Mucosa of descending colon (tissue), 3 donors: Measurements from ENCODE around the gene SIGLEC12. TPM values are rescaled to one million over a fixed set of nuclear protein-coding genes. Genes with fewer than 3 reads are reported as not detected.

Source experiments
- ATAC-seq: fragments of 200-7000 bp; cut with Tn5 transposase; one replicate; pipeline ENCODE4 v1.9.1; 2020; ENCODE audit warnings: mild to moderate bottlenecking, moderate library complexity
- DNase-seq, 3 donors: peaks; one replicate each; pipeline ENCODE4 v3.0.0-alpha.2; 2020
- H3K36me3 ChIP-seq: fragments of 200-600 bp; one replicate; pipeline ENCODE4 v1.8.0; 2021; ENCODE audit warnings: low read depth, mild to moderate bottlenecking
- H3K4me1 ChIP-seq: fragments of 200-600 bp; one replicate; pipeline ENCODE4 v1.8.0; 2021; ENCODE audit warnings: low read depth, mild to moderate bottlenecking
- H3K4me3 ChIP-seq: fragments of 200-600 bp; one replicate; pipeline ENCODE4 v1.8.0; 2021; ENCODE audit warnings: mild to moderate bottlenecking
- H3K9me3 ChIP-seq: fragments of 200-600 bp; one replicate; pipeline ENCODE4 v1.8.0; 2021; ENCODE audit warnings: mild to moderate bottlenecking
- intact Hi-C, 2 donors: fragments of 100-400 bp; cut with DNase I in 1 of 2; cut with micrococcal nuclease in 1 of 2; formaldehyde crosslinking; loops; one replicate each; pipeline versions ENCODE4 v1.11.0 to v1.11.1; 2022; cut with DNase I, micrococcal nuclease
- total RNA-seq, 3 donors: library from RNA; stranded (reverse); fragmentation: NEBNext Ultra II Directional in 2 of 3; extraction: Animal tissue kit (Norgen Biotek cat#: 25700) in 2 of 3; gene quantifications; one replicate each; pipeline versions ENCODE4 v1.2.1 to v1.2.4, GENCODE V29; 2021 to 2023
- TF ChIP-seq, protein P1 (sequence below): fragments of 200-600 bp; IDR thresholded peaks from one replicate; pipeline ENCODE4 v1.8.0; 2022; ENCODE audit warnings: antibody characterized with exemption, mild to moderate bottlenecking
- donor health status: DM: no; HTN: no; CAD: no; lungs with moderate emphysema.
- donor health status: DM: no; HTN: no; CAD: no.
- donor health status: DM: no; HTN: yes; CAD: no.

SIGLEC12 gene
- total RNA-seq, 3 donors from 2014 or later = 0.22 to 1.5 TPM; not detected in 1

DNA sequence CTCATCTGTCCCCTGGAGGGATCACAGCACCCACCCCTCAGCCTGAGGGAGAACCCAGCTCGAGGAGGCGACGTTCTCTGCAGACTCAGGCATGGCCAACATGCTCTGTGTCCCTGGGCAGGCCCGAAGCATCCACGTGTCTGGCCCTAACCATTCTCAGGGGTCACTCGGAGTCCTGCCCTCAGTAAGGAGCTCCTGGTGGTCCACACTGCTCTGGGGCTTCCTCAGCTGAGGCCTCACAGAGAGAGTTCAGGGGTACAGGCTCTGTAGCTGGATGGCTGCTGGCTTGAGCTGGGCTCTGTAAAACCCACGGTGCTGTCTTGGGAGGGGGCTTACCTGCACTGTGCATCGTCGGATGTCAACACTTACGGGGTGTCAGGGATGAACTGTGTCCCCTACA, 38.9 kb downstream of the SIGLEC12 start:
- H3K36me3 ChIP-seq = no peaks in the 10 kb centered on the region
- no peaks in the 10 kb centered on the region for H3K9me3 ChIP-seq
- no peaks in the 10 kb centered on the region for H3K4me1 ChIP-seq
- ATAC-seq = no peak
- H3K4me3 ChIP-seq = no peak overlapping the region
- intact Hi-C loops = no loop called here
- TF ChIP-seq, protein P1, sequence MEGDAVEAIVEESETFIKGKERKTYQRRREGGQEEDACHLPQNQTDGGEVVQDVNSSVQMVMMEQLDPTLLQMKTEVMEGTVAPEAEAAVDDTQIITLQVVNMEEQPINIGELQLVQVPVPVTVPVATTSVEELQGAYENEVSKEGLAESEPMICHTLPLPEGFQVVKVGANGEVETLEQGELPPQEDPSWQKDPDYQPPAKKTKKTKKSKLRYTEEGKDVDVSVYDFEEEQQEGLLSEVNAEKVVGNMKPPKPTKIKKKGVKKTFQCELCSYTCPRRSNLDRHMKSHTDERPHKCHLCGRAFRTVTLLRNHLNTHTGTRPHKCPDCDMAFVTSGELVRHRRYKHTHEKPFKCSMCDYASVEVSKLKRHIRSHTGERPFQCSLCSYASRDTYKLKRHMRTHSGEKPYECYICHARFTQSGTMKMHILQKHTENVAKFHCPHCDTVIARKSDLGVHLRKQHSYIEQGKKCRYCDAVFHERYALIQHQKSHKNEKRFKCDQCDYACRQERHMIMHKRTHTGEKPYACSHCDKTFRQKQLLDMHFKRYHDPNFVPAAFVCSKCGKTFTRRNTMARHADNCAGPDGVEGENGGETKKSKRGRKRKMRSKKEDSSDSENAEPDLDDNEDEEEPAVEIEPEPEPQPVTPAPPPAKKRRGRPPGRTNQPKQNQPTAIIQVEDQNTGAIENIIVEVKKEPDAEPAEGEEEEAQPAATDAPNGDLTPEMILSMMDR = no peak
- DNase-seq = no peak

DNA sequence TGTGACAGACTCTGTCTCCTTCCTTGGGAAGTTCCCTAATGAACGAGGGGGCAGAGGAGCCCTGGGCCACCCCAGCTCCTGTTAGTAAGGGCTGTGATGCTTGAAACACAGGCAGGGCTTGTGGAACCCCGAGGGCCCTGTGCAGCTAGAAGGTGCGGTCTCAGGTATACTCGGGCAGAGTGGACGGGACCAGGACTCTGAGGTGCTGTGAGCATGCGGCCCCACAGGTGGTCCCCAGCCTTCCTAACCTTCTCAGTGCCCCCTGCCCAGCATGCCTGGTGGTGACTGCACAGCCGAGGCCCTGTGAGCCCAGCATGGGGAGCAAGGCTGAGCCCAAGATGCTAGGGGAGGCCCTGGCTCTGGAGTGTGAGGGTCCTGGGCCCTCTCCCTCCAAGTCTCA, 39.3 kb downstream of the SIGLEC12 start:
- no peak for ATAC-seq
- Histone ChIP-seq H3K4me3 (no peak overlapping the region), H3K4me1 (no peaks in the 10 kb centered on the region), H3K36me3 (no peaks in the 10 kb centered on the region), H3K9me3 (no peaks in the 10 kb centered on the region)
- DNase-seq = no peak
- TF ChIP-seq, protein P1 = no peak
- intact Hi-C loops = no loop called here

DNA sequence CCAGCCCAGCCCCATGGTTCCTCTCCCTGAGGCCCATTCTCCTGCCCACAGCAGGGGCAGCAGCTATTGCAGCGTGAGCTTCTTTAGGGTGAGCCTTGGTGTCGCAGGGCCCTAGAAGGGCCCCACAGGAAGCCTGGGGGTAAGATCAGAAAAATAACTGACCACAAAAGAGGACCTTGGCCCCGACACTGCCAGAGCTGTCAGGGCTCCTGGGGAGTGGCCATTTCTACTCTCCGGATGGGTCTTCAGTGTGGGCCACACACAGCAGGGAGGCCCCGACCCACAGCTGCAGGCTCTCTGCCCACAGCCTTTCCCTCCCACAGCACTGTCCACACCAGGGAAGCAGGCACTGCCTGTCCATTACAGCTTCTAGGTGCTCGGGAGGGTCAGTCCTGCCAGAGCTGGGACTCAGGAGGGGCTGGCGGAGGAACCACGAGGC, 39.9 kb downstream of the SIGLEC12 start:
- Histone ChIP-seq H3K4me1 (no peaks in the 10 kb centered on the region), H3K36me3 (no peaks in the 10 kb centered on the region), H3K4me3 (no peak overlapping the region), H3K9me3 (no peaks in the 10 kb centered on the region)
- DNase-seq (no peak), ATAC-seq (peak; percentile 52)
- TF ChIP-seq, protein P1 = no peak
- intact Hi-C loops = no loop called here

DNA sequence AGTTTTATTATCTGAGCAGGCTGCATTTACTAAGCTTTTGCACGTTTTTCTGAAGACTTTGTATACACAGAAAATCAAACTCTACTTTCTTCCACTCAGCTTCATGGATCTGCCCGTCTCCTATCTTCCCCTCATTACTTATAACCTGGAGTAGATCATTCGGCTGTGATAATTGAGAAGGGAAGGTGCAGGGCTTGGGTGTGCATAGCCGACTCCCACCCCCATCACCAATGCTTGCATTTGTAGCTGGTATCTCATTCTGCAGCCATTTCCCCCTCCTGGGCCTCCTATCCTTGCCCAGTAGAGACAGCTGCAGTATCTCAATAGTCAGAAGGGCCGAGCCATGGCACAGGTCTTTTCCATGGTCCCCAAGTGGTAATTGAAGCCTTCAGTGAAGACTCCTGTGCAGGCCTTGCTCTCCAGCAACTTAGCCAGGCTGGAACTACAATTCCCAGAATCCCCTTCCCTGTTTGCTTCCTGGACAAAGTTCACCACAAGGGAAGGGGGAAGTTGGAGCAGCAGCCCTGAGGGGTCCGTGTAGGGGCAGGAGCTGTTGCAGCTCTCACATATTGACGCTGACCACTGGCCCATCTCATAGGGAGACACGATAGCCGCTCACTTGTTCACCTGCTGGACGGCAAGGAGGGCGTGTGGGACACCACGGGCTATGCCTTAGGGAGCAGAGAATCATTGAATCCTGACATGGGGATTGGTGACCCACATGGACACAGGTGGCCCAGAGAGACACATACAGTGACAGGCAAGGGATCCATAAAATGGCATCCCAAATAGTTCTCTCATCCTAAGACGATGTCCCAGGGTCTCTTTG, 41.2 kb downstream of the SIGLEC12 start:
- Histone ChIP-seq H3K4me1 (no peaks in the 10 kb centered on the region), H3K36me3 (no peaks in the 10 kb centered on the region), H3K4me3 (no peak overlapping the region), H3K9me3 (no peaks in the 10 kb centered on the region)
- intact Hi-C loops = no loop called here
- TF ChIP-seq, protein P1 = no peak
- DNase-seq (no peak), ATAC-seq (no peak)

DNA sequence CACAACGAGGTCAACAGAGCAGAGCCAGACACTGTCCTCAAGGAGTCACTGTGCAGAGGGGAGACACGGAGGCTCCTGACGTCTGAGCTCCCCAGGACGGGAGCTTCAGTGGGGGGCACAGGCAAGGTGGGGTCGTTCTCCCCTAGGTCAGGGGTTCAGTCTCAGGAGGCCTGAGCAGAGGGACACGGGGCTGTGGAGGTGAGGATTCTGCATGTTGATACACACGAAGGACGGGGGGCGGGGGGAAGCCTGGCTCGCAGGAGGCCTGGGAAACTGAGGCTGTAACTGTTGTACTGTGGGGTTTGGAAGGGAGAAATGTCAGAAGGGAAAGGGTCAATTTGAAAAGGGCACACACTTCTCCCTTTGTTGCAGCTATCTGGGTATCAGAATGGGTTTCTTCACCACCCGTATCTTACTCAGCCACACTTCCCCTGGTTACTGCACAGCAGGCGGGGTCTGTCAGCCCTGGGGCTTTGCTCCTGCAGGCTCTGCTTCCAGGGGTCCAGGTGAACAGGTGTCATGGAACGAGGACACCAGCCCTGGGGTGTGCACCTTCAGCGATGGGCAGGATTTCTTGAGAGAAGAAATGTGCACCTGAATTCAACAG, 42.6 kb downstream of the SIGLEC12 start:
- Histone ChIP-seq H3K9me3 (no peaks in the 10 kb centered on the region), H3K36me3 (no peaks in the 10 kb centered on the region), H3K4me3 (no peak overlapping the region), H3K4me1 (no peaks in the 10 kb centered on the region)
- intact Hi-C loops = no loop called here
- TF ChIP-seq, protein P1 = no peak
- DNase-seq (no peak), ATAC-seq (no peak)
